HepG2 (cell line): ENCODE data around the gene NOL4L. TPM values are rescaled to one million over a fixed set of nuclear protein-coding genes. Genes with fewer than 3 reads are reported as not detected.
A peak's percentile ranks its signal among the peaks of the same experiment; 100 is the strongest.

Source experiments
- ARID2 ChIP-seq: sonication (generic); formaldehyde crosslinking; IDR thresholded peaks from 2 replicates; pipeline ENCODE4 v1.8.1; 2022; ENCODE audit warnings: mild to moderate bottlenecking, missing genetic modification reagents, borderline replicate concordance
- ATF1 ChIP-seq: IDR thresholded peaks from 2 replicates; pipeline ENCODE4 v1.6.1; 2016; ENCODE audit warnings: mild to moderate bottlenecking, control low read depth
- BRD4 ChIP-seq: sonication (generic); formaldehyde crosslinking; IDR thresholded peaks from 2 replicates; pipeline ENCODE4 v1.4.0; 2020; ENCODE audit warnings: missing genetic modification reagents
- CEBPG ChIP-seq: IDR thresholded peaks from 2 replicates; pipeline ENCODE4 v1.6.1; 2016
- ELF3 ChIP-seq: IDR thresholded peaks from 2 replicates; pipeline ENCODE4 v1.6.1; 2016; ENCODE audit warnings: missing genetic modification reagents, missing compliant biosample characterization
- KDM5B ChIP-seq: sonication (generic); formaldehyde crosslinking; IDR thresholded peaks from 2 replicates; pipeline ENCODE4 v1.4.0; 2020; ENCODE audit warnings: missing genetic modification reagents, mild to moderate bottlenecking, borderline replicate concordance
- MIER3 ChIP-seq: IDR thresholded peaks from 2 replicates; pipeline ENCODE4 v1.6.1; 2016; ENCODE audit warnings: missing compliant biosample characterization, borderline replicate concordance
- MIXL1 ChIP-seq: IDR thresholded peaks from 2 replicates; pipeline ENCODE4 v1.6.1; 2016
- MXD4 ChIP-seq: IDR thresholded peaks from 2 replicates; pipeline ENCODE4 v1.6.1; 2016; ENCODE audit warnings: mild to moderate bottlenecking, missing biosample characterization, missing genetic modification reagents
- MYNN ChIP-seq: sonication (generic); formaldehyde crosslinking; IDR thresholded peaks from 2 replicates; pipeline ENCODE4 v1.4.0; 2020; ENCODE audit warnings: mild to moderate bottlenecking, low read depth, missing genetic modification reagents
- PLRG1 ChIP-seq: fragments of 450-650 bp; conservative IDR thresholded peaks from 2 replicates; pipeline ENCODE4 v1.6.1; 2016
- PRMT3 ChIP-seq: sonication (generic); formaldehyde crosslinking; IDR thresholded peaks from 2 replicates; pipeline ENCODE4 v1.8.1; 2022; ENCODE audit warnings: low read depth, mild to moderate bottlenecking, moderate library complexity, missing genetic modification reagents, borderline replicate concordance
- SNRNP70 ChIP-seq: fragments of 200-400 bp; formaldehyde crosslinking; IDR thresholded peaks from 2 replicates; pipeline ENCODE4 v1.6.1; 2017; ENCODE audit warnings: mild to moderate bottlenecking, low read depth, low read length, moderate library complexity
- TBL1XR1 ChIP-seq: fragments of 150-350 bp; IDR thresholded peaks from 2 replicates; pipeline ENCODE4 v1.6.1; 2014; ENCODE audit warnings: borderline replicate concordance, low read length; ENCODE audit not compliant: partially characterized antibody
- ZNF101 ChIP-seq: sonication (generic); formaldehyde crosslinking; IDR thresholded peaks from 2 replicates; pipeline ENCODE4 v1.4.0; 2020; ENCODE audit warnings: mild to moderate bottlenecking, low read depth, missing genetic modification reagents, borderline replicate concordance
- ZNF17 ChIP-seq: sonication (generic); formaldehyde crosslinking; IDR thresholded peaks from 2 replicates; pipeline ENCODE4 v1.5.0; 2020; ENCODE audit warnings: mild to moderate bottlenecking, missing genetic modification reagents
- ZNF34 ChIP-seq: sonication (generic); formaldehyde crosslinking; IDR thresholded peaks from 2 replicates; pipeline ENCODE4 v1.4.0; 2020; ENCODE audit warnings: mild to moderate bottlenecking, missing genetic modification reagents, borderline replicate concordance
- ZNF441 ChIP-seq: sonication (generic); formaldehyde crosslinking; IDR thresholded peaks from 2 replicates; pipeline ENCODE4 v1.7.0; 2021; ENCODE audit warnings: missing genetic modification reagents, borderline replicate concordance
- ZNF570 ChIP-seq: sonication (generic); formaldehyde crosslinking; IDR thresholded peaks from 2 replicates; pipeline ENCODE4 v1.4.0; 2020; ENCODE audit warnings: mild to moderate bottlenecking, missing genetic modification reagents, borderline replicate concordance
- ZNF709 ChIP-seq: sonication (generic); formaldehyde crosslinking; IDR thresholded peaks from 2 replicates; pipeline ENCODE4 v1.5.0; 2020; ENCODE audit warnings: mild to moderate bottlenecking, missing genetic modification reagents
- ZSCAN25 ChIP-seq: sonication (generic); formaldehyde crosslinking; IDR thresholded peaks from 2 replicates; pipeline ENCODE4 v1.8.0; 2022; ENCODE audit warnings: mild to moderate bottlenecking, missing genetic modification reagents
- ZZZ3 ChIP-seq: sonication (generic); formaldehyde crosslinking; IDR thresholded peaks from 2 replicates; pipeline ENCODE4 v1.4.0; 2020; ENCODE audit warnings: missing genetic modification reagents, mild to moderate bottlenecking, borderline replicate concordance
- polyA plus RNA-seq, 8 experiments: library from polyadenylated mRNA; depleted of rRNA in 3 of 8; stranded (reverse) in 7 of 8; unstranded in 1 of 8; fragments of >200 nt; fragmentation: Illumina TruSeq in 4 of 8; extraction: Trizol in 4 of 8; gene quantifications; 2 replicates each; pipeline versions ENCODE4 v1.2.1 to v1.2.3, GENCODE V29; 2011 to 2016; ENCODE audit warnings: low read depth in 4 of 8, missing spikeins in 1 of 8, mixed read lengths in 1 of 8; ENCODE audit not compliant: insufficient read depth in 1 of 8
- total RNA-seq, 5 experiments: library from RNA; depleted of rRNA; stranded (reverse); fragments of >200 nt; fragmentation: Illumina TruSeq; extraction: Trizol; gene quantifications; 2 replicates each; pipeline ENCODE4 v1.2.3, GENCODE V29; 2016; ENCODE audit warnings: low read depth in 1 of 5
- TF ChIP-seq, protein P1 (sequence below): sonication (generic); formaldehyde crosslinking; IDR thresholded peaks from 2 replicates; pipeline ENCODE4 v1.5.1; 2020; ENCODE audit warnings: missing genetic modification reagents, mild to moderate bottlenecking, borderline replicate concordance
- TF ChIP-seq, protein P2 (sequence below): sonication (generic); formaldehyde crosslinking; IDR thresholded peaks from 2 replicates; pipeline ENCODE4 v1.4.0; 2020; ENCODE audit warnings: missing genetic modification reagents, borderline replicate concordance
- TF ChIP-seq, protein P3 (sequence below): sonication (generic); formaldehyde crosslinking; IDR thresholded peaks from 2 replicates; pipeline ENCODE4 v1.8.0; 2022; ENCODE audit warnings: low read depth, missing genetic modification reagents

The NOL4L gene
- total and polyA plus RNA-seq, 2 of the 13 experiments (the other 11 are each of a cell fraction or from before 2014, with no cell fraction given): 16.6 to 35.4 TPM

DNA sequence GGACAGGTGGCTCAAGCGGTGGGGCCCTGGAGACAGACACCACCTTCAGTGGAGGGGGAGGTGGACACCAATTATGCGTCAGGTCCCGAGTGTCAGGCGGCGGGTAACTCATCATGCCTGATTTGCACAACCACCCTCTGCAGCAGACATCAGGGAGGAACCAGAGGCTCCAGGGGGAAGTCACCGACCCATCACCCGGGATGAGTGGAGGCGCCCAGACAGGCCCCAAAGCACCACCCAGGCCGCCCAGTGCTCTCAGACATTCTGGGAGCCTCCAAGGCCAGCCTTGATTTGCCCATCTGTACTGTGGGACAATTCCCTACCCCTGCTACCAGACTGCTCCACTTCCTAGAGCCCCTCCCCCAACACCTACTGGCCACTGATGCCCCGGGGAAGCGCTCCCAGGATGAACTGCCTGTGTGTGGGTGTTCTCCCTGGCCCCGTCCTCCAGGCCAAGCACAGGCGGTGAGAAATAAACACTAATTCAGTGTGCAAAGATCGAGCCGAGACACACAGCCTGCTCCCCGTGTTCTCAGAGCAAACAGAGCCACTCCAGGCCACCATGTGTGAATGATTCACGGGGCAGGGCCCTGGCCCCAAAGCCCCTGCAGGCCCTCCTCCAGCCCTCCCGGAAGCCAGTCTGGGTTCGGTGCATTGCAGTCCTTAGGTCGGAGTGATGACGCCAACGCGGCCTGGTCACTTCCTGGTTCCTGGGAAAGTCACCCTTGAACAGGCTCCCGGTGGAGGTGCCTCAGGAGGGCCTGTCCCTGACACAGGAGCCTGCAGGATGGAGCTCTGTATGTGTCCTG lies 119.8 kb downstream of the NOL4L start (continued):
- TF ChIP-seq, protein P1, sequence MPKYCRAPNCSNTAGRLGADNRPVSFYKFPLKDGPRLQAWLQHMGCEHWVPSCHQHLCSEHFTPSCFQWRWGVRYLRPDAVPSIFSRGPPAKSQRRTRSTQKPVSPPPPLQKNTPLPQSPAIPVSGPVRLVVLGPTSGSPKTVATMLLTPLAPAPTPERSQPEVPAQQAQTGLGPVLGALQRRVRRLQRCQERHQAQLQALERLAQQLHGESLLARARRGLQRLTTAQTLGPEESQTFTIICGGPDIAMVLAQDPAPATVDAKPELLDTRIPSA: no peak
- TF ChIP-seq CEBPG (CRISPR knock-in tag) (peak; percentile 70), PRMT3 (CRISPR knock-in tag) (no peak; the same call in 1 of the 2 replicates), MIXL1 (peak; percentile 71), ZNF101 (peak; percentile 88; the same call in 1 of the 2 replicates), ZNF441 (peak; percentile 71), PLRG1 (no peak), ZNF709 (CRISPR knock-in tag) (peak; percentile 64), MIER3 (CRISPR knock-in tag) (peak; percentile 93; the same call in 1 of the 2 replicates), ELF3 (CRISPR knock-in tag) (peak; percentile 100), ZNF570 (CRISPR knock-in tag) (no peak), MYNN (CRISPR knock-in tag) (no peak; the same call in 1 of the 2 replicates), ARID2 (no peak), ATF1 (CRISPR knock-in tag) (no peak; the same call in 1 of the 2 replicates), ZZZ3 (CRISPR knock-in tag) (peak; percentile 99), ZSCAN25 (CRISPR knock-in tag) (peak; percentile 92), TBL1XR1 (peak; percentile 69), ZNF17 (no peak), ZNF34 (CRISPR knock-in tag) (peak; percentile 80; the same call in 1 of the 2 replicates), SNRNP70 (no peak), MXD4 (peak; percentile 75), KDM5B (CRISPR knock-in tag) (peak; percentile 85; the same call in 1 of the 2 replicates), BRD4 (CRISPR knock-in tag) (peak; percentile 16; the same call in 1 of the 2 replicates)
- TF ChIP-seq, protein P2, sequence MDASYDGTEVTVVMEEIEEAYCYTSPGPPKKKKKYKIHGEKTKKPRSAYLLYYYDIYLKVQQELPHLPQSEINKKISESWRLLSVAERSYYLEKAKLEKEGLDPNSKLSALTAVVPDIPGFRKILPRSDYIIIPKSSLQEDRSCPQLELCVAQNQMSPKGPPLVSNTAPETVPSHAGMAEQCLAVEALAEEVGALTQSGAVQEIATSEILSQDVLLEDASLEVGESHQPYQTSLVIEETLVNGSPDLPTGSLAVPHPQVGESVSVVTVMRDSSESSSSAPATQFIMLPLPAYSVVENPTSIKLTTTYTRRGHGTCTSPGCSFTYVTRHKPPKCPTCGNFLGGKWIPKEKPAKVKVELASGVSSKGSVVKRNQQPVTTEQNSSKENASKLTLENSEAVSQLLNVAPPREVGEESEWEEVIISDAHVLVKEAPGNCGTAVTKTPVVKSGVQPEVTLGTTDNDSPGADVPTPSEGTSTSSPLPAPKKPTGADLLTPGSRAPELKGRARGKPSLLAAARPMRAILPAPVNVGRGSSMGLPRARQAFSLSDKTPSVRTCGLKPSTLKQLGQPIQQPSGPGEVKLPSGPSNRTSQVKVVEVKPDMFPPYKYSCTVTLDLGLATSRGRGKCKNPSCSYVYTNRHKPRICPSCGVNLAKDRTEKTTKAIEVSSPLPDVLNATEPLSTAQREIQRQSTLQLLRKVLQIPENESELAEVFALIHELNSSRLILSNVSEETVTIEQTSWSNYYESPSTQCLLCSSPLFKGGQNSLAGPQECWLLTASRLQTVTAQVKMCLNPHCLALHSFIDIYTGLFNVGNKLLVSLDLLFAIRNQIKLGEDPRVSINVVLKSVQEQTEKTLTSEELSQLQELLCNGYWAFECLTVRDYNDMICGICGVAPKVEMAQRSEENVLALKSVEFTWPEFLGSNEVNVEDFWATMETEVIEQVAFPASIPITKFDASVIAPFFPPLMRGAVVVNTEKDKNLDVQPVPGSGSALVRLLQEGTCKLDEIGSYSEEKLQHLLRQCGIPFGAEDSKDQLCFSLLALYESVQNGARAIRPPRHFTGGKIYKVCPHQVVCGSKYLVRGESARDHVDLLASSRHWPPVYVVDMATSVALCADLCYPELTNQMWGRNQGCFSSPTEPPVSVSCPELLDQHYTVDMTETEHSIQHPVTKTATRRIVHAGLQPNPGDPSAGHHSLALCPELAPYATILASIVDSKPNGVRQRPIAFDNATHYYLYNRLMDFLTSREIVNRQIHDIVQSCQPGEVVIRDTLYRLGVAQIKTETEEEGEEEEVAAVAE (CRISPR knock-in tag): peak; percentile 25; the same call in 1 of the 2 replicates
- TF ChIP-seq, protein P3, sequence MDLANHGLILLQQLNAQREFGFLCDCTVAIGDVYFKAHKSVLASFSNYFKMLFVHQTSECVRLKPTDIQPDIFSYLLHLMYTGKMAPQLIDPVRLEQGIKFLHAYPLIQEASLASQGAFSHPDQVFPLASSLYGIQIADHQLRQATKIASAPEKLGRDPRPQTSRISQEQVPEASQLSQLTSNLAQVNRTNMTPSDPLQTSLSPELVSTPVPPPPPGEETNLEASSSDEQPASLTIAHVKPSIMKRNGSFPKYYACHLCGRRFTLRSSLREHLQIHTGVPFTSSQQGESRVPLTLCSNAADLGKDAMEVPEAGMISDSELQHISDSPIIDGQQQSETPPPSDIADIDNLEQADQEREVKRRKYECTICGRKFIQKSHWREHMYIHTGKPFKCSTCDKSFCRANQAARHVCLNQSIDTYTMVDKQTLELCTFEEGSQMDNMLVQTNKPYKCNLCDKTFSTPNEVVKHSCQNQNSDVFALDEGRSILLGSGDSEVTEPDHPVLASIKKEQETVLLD (CRISPR knock-in tag): no peak; the same call in 1 of the 2 replicates
